ENCODE results near the gene OR2W3. TPM values are rescaled to one million over a fixed set of nuclear protein-coding genes. Genes with fewer than 3 reads are reported as not detected.

Gene OR2W3
- total and polyA plus RNA-seq, 2 of the 8 experiments (the other 6 are each of a cell fraction or from before 2014, with no cell fraction given), result 0.12 to 1.1 TPM

DNA sequence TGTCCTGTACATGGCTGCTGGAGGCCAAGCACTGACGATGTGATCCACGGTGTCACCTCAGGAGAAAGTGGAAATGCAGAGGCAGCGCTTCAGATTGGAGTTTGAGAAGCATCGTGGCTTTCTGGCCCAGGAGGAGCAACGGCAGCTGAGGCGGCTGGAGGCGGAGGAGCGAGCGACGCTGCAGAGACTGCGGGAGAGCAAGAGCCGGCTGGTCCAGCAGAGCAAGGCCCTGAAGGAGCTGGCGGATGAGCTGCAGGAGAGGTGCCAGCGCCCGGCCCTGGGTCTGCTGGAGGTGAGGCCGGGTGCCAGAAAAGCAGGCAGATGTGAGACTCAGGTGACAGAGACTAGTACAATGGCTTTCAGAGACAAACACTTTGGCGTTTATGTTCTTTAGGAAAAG is 30.7 kb upstream of the OR2W3 start:
- H3K9me3 ChIP-seq (ENCODE audit: insufficient read depth in 2 of 2, low read depth in 1 of 2, low read length in 1 of 2), result peaks cover 43 to 67% of the 10 kb centered on the region in 2 experiments
- ChIA-PET CTCF (ENCODE audit: partially characterized antibody) (no interaction called here), POLR2A (ENCODE audit: partially characterized antibody) (no interaction called here)
- H3K4ac ChIP-seq (replicated peaks; ENCODE audit: insufficient read length, low read depth, low read length), result no peak overlapping the region
- H3K18ac ChIP-seq (ENCODE audit: extremely low read depth, low read length), result no peak overlapping the region
- FAIRE-seq (no peak), DNase-seq (ENCODE audit: low read depth in 1 of 2, low spot score in 2 of 2) (no peak)
- H3K23ac ChIP-seq (ENCODE audit: insufficient read length), result no peak overlapping the region
- no peak overlapping the region for H3K4me2 ChIP-seq (ENCODE audit: insufficient read depth in 1 of 2, low read depth in 2 of 2, low read length in 2 of 2)
- H3K9ac ChIP-seq (replicated peaks in 1 of 4; ENCODE audit: extremely low read depth in 1 of 4, low read depth in 3 of 4, low read length in 3 of 4), result no peak overlapping the region
- no peak overlapping the region for H4K91ac ChIP-seq (replicated peaks; ENCODE audit: insufficient read length, low read length)
- no peak overlapping the region for H2BK12ac ChIP-seq (ENCODE audit: low read depth, low read length)
- no peak overlapping the region for H2BK20ac ChIP-seq (ENCODE audit: low read length)
- no peaks in the 10 kb centered on the region for H3K36me3 ChIP-seq (ENCODE audit: control insufficient read depth in 2 of 4, insufficient read depth in 4 of 4, low read length in 3 of 4)
- H2AFZ ChIP-seq (ENCODE audit: low read length), result no peak overlapping the region
- H3K4me1 ChIP-seq (replicated peaks in 1 of 4; ENCODE audit: control insufficient read depth in 3 of 4, insufficient read depth in 4 of 4, low read length in 3 of 4), result no peaks in the 10 kb centered on the region
- H3K14ac ChIP-seq (ENCODE audit: insufficient read length), result no peak overlapping the region
- H3K56ac ChIP-seq (replicated peaks; ENCODE audit: insufficient read length, low read depth, low read length), result no peak overlapping the region
- H4K20me1 ChIP-seq (replicated peaks in 1 of 2; ENCODE audit: control insufficient read depth in 1 of 2, insufficient read depth in 2 of 2, low read length in 2 of 2), result no peaks in the 10 kb centered on the region
- H3K27me3 ChIP-seq (replicated peaks in 1 of 4; ENCODE audit: control insufficient read depth in 3 of 4, extremely low read depth in 1 of 4, insufficient read depth in 3 of 4, low read length in 3 of 4), result no peaks in the 10 kb centered on the region
- no peak overlapping the region for H2BK120ac ChIP-seq (replicated peaks; ENCODE audit: low read depth, low read length)
- H3K23me2 ChIP-seq (ENCODE audit: low read depth, low read length), result no peaks in the 10 kb centered on the region
- no peaks in the 10 kb centered on the region for H3K79me2 ChIP-seq (ENCODE audit: control insufficient read depth in 1 of 2, insufficient read depth in 2 of 2, low read length in 2 of 2)
- 74% methylated on average over 17 of the region's 17 CpGs; no CpG with 5 or more reads in 1 of the 2 experiments for WGBS, 2 experiments (ENCODE audit: extremely low coverage in 1 of 2, insufficient coverage in 1 of 2, insufficient read length in 1 of 2, insufficient replicate concordance in 2 of 2, low coverage in 1 of 2, low lambda C conversion rate in 2 of 2, missing lambda C conversion rate in 1 of 2)
- no peak overlapping the region for H4K8ac ChIP-seq (ENCODE audit: extremely low read depth, insufficient read depth, low read length)
- no peaks in the 10 kb centered on the region for H3K79me1 ChIP-seq (ENCODE audit: low read depth, low read length)
- no peak overlapping the region for H2AK5ac ChIP-seq (ENCODE audit: low read depth, low read length)
- H3K4me3 ChIP-seq (ENCODE audit: extremely low read depth in 1 of 4, insufficient read depth in 2 of 4, low read depth in 3 of 4, low read length in 4 of 4), result no peak overlapping the region
- no peak overlapping the region for H2BK15ac ChIP-seq (ENCODE audit: low read length)
- H3K27ac ChIP-seq (ENCODE audit: low read depth, low read length), result no peak overlapping the region
- no peak overlapping the region for H2BK5ac ChIP-seq (ENCODE audit: low read depth, low read length)
- no peak overlapping the region for H4K5ac ChIP-seq (ENCODE audit: insufficient read length, low read depth, low read length)
- TF ChIP-seq RXRA (IDR thresholded peaks at IDR 0.05; ENCODE audit: insufficient read depth, low read depth, low read length) (no peak), SAP30 (IDR thresholded peaks at IDR 0.05; ENCODE audit: insufficient read depth, insufficient replicate concordance, low read length) (no peak), SIRT6 (IDR thresholded peaks at IDR 0.05; ENCODE audit: low read length) (no peak), KDM5A (IDR thresholded peaks at IDR 0.05; ENCODE audit: low read length) (no peak), BRCA1 (IDR thresholded peaks at IDR 0.05; ENCODE audit: low read depth, low read length) (no peak), BCL11A (IDR thresholded peaks at IDR 0.05; ENCODE audit: low read depth in 2 of 2, low read length in 2 of 2) (no peak), GTF2F1 (IDR thresholded peaks at IDR 0.05; ENCODE audit: borderline replicate concordance, low read depth, low read length) (no peak), BACH1 (IDR thresholded peaks at IDR 0.05; ENCODE audit: low read length) (no peak), ATF3 (IDR thresholded peaks at IDR 0.05; ENCODE audit: insufficient read depth, low read depth, low read length) (no peak), RFX5 (IDR thresholded peaks at IDR 0.05; ENCODE audit: borderline replicate concordance, low read depth, low read length) (no peak), TAF7 (optimal IDR thresholded peaks at IDR 0.05; ENCODE audit: borderline replicate concordance, low read depth, low read length) (no peak)
- TF ChIP-seq, protein P1, sequence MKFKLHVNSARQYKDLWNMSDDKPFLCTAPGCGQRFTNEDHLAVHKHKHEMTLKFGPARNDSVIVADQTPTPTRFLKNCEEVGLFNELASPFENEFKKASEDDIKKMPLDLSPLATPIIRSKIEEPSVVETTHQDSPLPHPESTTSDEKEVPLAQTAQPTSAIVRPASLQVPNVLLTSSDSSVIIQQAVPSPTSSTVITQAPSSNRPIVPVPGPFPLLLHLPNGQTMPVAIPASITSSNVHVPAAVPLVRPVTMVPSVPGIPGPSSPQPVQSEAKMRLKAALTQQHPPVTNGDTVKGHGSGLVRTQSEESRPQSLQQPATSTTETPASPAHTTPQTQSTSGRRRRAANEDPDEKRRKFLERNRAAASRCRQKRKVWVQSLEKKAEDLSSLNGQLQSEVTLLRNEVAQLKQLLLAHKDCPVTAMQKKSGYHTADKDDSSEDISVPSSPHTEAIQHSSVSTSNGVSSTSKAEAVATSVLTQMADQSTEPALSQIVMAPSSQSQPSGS (IDR thresholded peaks at IDR 0.05; ENCODE audit: low read length), result no peak

Measured in H1 (cell line).